Renal cortex interstitium (tissue), 11 donors: ENCODE data around the gene NEK8. TPM values are rescaled to one million over a fixed set of nuclear protein-coding genes. Genes with fewer than 3 reads are reported as not detected.
"Not testable (repeated sequence)": the region's sequence is repeated elsewhere in the genome, so short reads cannot be mapped to it uniquely, and the experiment has no call there.

Experiments used
- DNase-seq, 11 donors: peaks; one replicate each; pipeline ENCODE4 v3.0.0-alpha.2; 2013; ENCODE audit warnings: low read depth in 9 of 11, low spot score in 4 of 11; ENCODE audit errors: extremely low read depth in 1 of 11
- polyA plus RNA-seq, 3 donors: library from polyadenylated mRNA; unstranded; fragments of 120-200 nt; gene quantifications; one replicate each; pipeline ENCODE4 v1.2.1, GENCODE V29; 2013; ENCODE audit not compliant: insufficient read length in 3 of 3

Gene NEK8
- polyA plus RNA-seq, 3 donors, result 8.3 to 14.5 (median 8.4) TPM

GRCh38 chr17:28705728-28706334 is 22.8 kb upstream of the NEK8 start:
- no peak for DNase-seq

GRCh38 chr17:28706471-28707338 is 21.9 kb upstream of the NEK8 start:
- DNase-seq, result no peak

- DNase-seq, result no peak
Measured at GRCh38 chr17:28707339-28707720, 21.3 kb upstream of the NEK8 start.

GRCh38 chr17:28710861-28711722 is 17.5 kb upstream of the NEK8 start:
- DNase-seq, result peak in 9 of 11 donors; percentile 83 to 91 (median 90)

GRCh38 chr17:28711723-28712031 is 16.9 kb upstream of the NEK8 start, which contains the start of gene PROCA1:
PROCA1 (minus strand) TSS chr17:28711888; CDS start chr17:28711660, 228 bp downstream.
- DNase-seq, result peak in 1 of 11 donors; percentile 58

GRCh38 chr17:28712032-28712704 is 16.4 kb upstream of the NEK8 start:
- no peak for DNase-seq

- DNase-seq, result no peak
Measured at GRCh38 chr17:28712705-28713415, 15.7 kb upstream of the NEK8 start.

GRCh38 chr17:28714281-28714680 is 14.3 kb upstream of the NEK8 start:
- DNase-seq, result no peak

- DNase-seq, result no peak
Measured at GRCh38 chr17:28715217-28715616, 13.4 kb upstream of the NEK8 start.

GRCh38 chr17:28716740-28717577 is 11.6 kb upstream of the NEK8 start:
- no peak for DNase-seq

- DNase-seq, result peak in 9 of 11 donors; percentile 80 to 93 (median 90)
Measured at GRCh38 chr17:28717578-28718332, 10.8 kb upstream of the NEK8 start, which contains the start of gene RAB34. RAB34 (minus strand) TSS chr17:28717868; CDS start chr17:28717266, 602 bp downstream.

- DNase-seq, result peak in 3 of 11 donors; percentile 48 to 69 (median 49)
Measured at GRCh38 chr17:28718333-28719020, 10.1 kb upstream of the NEK8 start.

GRCh38 chr17:28719021-28719433 is 9.6 kb upstream of the NEK8 start:
- DNase-seq, result no peak

GRCh38 chr17:28720247-28720996 is 8.2 kb upstream of the NEK8 start:
- no peak for DNase-seq

- not testable (repeated sequence) for DNase-seq
Measured at GRCh38 chr17:28720997-28721329, 7.6 kb upstream of the NEK8 start.
